GM12891 (cell line): ENCODE data around the gene CTPS2.

Experiments
- PAX5 ChIP-seq: IDR thresholded peaks from 2 replicates; pipeline ENCODE4 v1.6.1; 2011; ENCODE audit warnings: low read length, moderate library complexity, mild to moderate bottlenecking; ENCODE audit not compliant: insufficient read depth, severe bottlenecking
- POLR2A ChIP-seq: IDR thresholded peaks from 2 replicates; pipeline ENCODE4 v1.6.1; 2011; ENCODE audit warnings: low read depth, low read length, control low read depth
- POLR2AphosphoS5 ChIP-seq: IDR thresholded peaks from 2 replicates; pipeline ENCODE4 v1.6.1; 2011; ENCODE audit warnings: low read depth, low read length, control low read depth
- POU2F2 ChIP-seq: IDR thresholded peaks from 2 replicates; pipeline ENCODE4 v1.6.1; 2011; ENCODE audit warnings: low read depth, mild to moderate bottlenecking, control low read depth, low read length, moderate library complexity
- SPI1 ChIP-seq: IDR thresholded peaks from 2 replicates; pipeline ENCODE4 v1.6.1; 2011; ENCODE audit warnings: low read depth, low read length, control low read depth
- TAF1 ChIP-seq: IDR thresholded peaks from 2 replicates; pipeline ENCODE4 v1.6.1; 2011; ENCODE audit warnings: low read depth, low read length, control low read depth

DNA sequence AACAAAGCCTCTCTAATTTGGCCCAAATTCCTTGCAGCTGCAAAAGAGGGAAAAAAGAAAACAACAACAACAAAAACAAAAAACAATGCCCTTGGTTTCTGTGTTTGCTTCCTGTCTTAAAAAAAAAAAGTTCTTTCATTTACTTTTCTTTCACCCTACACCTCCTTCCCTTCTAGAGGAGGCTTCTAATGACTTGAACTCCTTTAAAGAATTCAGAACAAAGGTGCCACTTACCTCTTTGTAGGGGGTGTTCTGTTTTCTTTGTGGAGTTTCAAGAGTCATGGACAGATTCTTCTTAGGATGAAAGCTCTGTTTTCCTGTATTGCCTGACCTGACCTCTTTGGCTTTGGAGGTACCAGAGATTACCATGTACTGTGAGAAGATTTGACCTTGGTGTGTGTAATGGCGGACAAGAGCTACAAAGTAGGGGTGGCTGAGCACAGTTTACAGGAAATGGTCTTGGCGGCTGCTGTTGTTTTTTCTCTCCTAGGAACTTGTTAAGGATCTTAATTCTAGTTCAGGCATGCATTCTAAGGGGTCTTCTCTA, 134.9 kb downstream of the CTPS2 start:
- TF ChIP-seq POLR2AphosphoS5 (no peak), TAF1 (no peak), POLR2A (no peak), PAX5 (no peak), SPI1 (no peak), POU2F2 (no peak)
